Breast epithelium (tissue), 4 donors: Measurements from ENCODE around the gene SLC6A11. TPM values are rescaled to one million over a fixed set of nuclear protein-coding genes. Genes with fewer than 3 reads are reported as not detected.
A peak's percentile ranks its signal among the peaks of the same experiment; 100 is the strongest.

ENCODE experiments used
- DNase-seq, 2 donors: peaks; one replicate each; pipeline ENCODE4 v3.0.0-alpha.2; 2019; ENCODE audit warnings: low spot score in 2 of 2
- H3K27ac ChIP-seq, 2 donors: fragments of 200-600 bp; sonication (generic) in 1 of 2; one replicate each; pipeline ENCODE4 v1.5.1; 2016 to 2019; ENCODE audit warnings: mild to moderate bottlenecking in 1 of 2
- H3K27me3 ChIP-seq, 2 donors: fragments of 200-600 bp; sonication (generic) in 1 of 2; one replicate each; pipeline versions ENCODE4 v1.5.1 to v1.6.0; 2017 to 2019; ENCODE audit warnings: control low read depth in 1 of 2, mild to moderate bottlenecking in 1 of 2
- H3K36me3 ChIP-seq: fragments of 200-600 bp; one replicate; pipeline ENCODE4 v1.5.1; 2019
- H3K4me1 ChIP-seq, 2 donors: fragments of 200-600 bp; sonication (generic); one replicate each; pipeline ENCODE4 v1.5.1; 2016 to 2019; ENCODE audit warnings: control low read depth in 1 of 2
- H3K4me3 ChIP-seq, 3 donors: fragments of 200-600 bp; sonication (generic); 1 replicate in 2 of 3; 2 replicates in 1 of 3; pipeline ENCODE4 v1.5.1; 2016 to 2019; ENCODE audit warnings: mild to moderate bottlenecking in 3 of 3, moderate library complexity in 2 of 3
- H3K9me3 ChIP-seq, 2 donors: fragments of 200-600 bp; sonication (generic) in 1 of 2; one replicate each; pipeline ENCODE4 v1.5.1; 2016 to 2019; ENCODE audit warnings: control low read depth in 1 of 2
- CTCF ChIP-seq, 3 donors: fragments of 450-650 bp; IDR thresholded peaks; one replicate each; pipeline ENCODE4 v1.5.1; 2016 to 2017; ENCODE audit warnings: antibody characterized with exemption in 3 of 3, mild to moderate bottlenecking in 3 of 3, moderate library complexity in 3 of 3
- POLR2A ChIP-seq: fragments of 450-650 bp; IDR thresholded peaks from one replicate; pipeline ENCODE4 v1.6.1; 2016; ENCODE audit warnings: antibody characterized with exemption, mild to moderate bottlenecking, moderate library complexity
- POLR2AphosphoS5 ChIP-seq, 3 donors: sonication (generic); formaldehyde crosslinking; IDR thresholded peaks; one replicate each; pipeline ENCODE4 v1.6.1; 2017; ENCODE audit warnings: antibody characterized with exemption in 3 of 3
- intact Hi-C: fragments of 100-400 bp; cut with DNase I; formaldehyde crosslinking; loops from one replicate; pipeline ENCODE4 v1.15.1; 2023; ENCODE audit warnings: low total_unique reads
- total RNA-seq, 3 donors: library from RNA; depleted of rRNA; stranded (reverse); fragments of >200 nt; gene quantifications; one replicate each; pipeline ENCODE4 v1.1.0, GENCODE V29; 2016

Gene SLC6A11
- total RNA-seq, 3 donors from 2014 or later, result under 0.01 to 0.15 TPM; not detected in 1

GRCh38 chr3:10835406-10835805 is 19.4 kb downstream of the SLC6A11 start:
- H3K4me1 ChIP-seq, result no peaks in the 10 kb centered on the region
- no peak for TF ChIP-seq POLR2A
- no peak for TF ChIP-seq CTCF (IDR thresholded peaks at IDR 0.05)
- no peak for TF ChIP-seq POLR2AphosphoS5 (IDR thresholded peaks at IDR 0.05)

GRCh38 chr3:10836676-10837075 is 20.6 kb downstream of the SLC6A11 start:
- H3K36me3 ChIP-seq, result no peaks in the 10 kb centered on the region
- no peak overlapping the region for H3K4me3 ChIP-seq
- intact Hi-C loops, result no loop called here
- DNase-seq, result no peak
- no peaks in the 10 kb centered on the region for H3K9me3 ChIP-seq
- H3K27me3 ChIP-seq, result no peaks in the 10 kb centered on the region
- no peak for TF ChIP-seq CTCF (IDR thresholded peaks at IDR 0.05)
- TF ChIP-seq POLR2A, result no peak
- no peak for TF ChIP-seq POLR2AphosphoS5 (IDR thresholded peaks at IDR 0.05)
- no peak overlapping the region for H3K27ac ChIP-seq
- H3K4me1 ChIP-seq, result no peaks in the 10 kb centered on the region

More at GRCh38 chr3:10835406-10835805, 19.4 kb downstream of the SLC6A11 start:
- Histone ChIP-seq H3K36me3 (no peaks in the 10 kb centered on the region), H3K27me3 (no peaks in the 10 kb centered on the region), H3K9me3 (no peaks in the 10 kb centered on the region), H3K27ac (no peak overlapping the region), H3K4me3 (no peak overlapping the region)
- intact Hi-C loops, result no loop called here
- no peak for DNase-seq

GRCh38 chr3:10837849-10838248 is 21.8 kb downstream of the SLC6A11 start:
- intact Hi-C loops, result no loop called here
- no peak for DNase-seq
- Histone ChIP-seq H3K4me1 (no peaks in the 10 kb centered on the region), H3K9me3 (no peaks in the 10 kb centered on the region), H3K27ac (no peak overlapping the region), H3K36me3 (no peaks in the 10 kb centered on the region), H3K27me3 (no peaks in the 10 kb centered on the region), H3K4me3 (no peak overlapping the region)
- no peak for TF ChIP-seq POLR2A
- TF ChIP-seq POLR2AphosphoS5 (IDR thresholded peaks at IDR 0.05), result no peak
- TF ChIP-seq CTCF (IDR thresholded peaks at IDR 0.05), result no peak

GRCh38 chr3:10839167-10839566 is 23.1 kb downstream of the SLC6A11 start:
- no peaks in the 10 kb centered on the region for H3K9me3 ChIP-seq
- no peak overlapping the region for H3K4me3 ChIP-seq
- no peak for TF ChIP-seq POLR2AphosphoS5 (IDR thresholded peaks at IDR 0.05)
- no peak for TF ChIP-seq CTCF (IDR thresholded peaks at IDR 0.05)
- TF ChIP-seq POLR2A, result no peak
- H3K27ac ChIP-seq, result no peak overlapping the region
- H3K36me3 ChIP-seq, result no peaks in the 10 kb centered on the region
- no peaks in the 10 kb centered on the region for H3K4me1 ChIP-seq
- no peak for DNase-seq
- H3K27me3 ChIP-seq, result no peaks in the 10 kb centered on the region
- intact Hi-C loops, result no loop called here

- no peaks in the 10 kb centered on the region for H3K27me3 ChIP-seq
- peaks cover 0 to 3% of the 10 kb centered on the region in 2 donors for H3K4me1 ChIP-seq
- H3K36me3 ChIP-seq, result no peaks in the 10 kb centered on the region
- no peak for DNase-seq
- H3K4me3 ChIP-seq, result no peak overlapping the region
- H3K9me3 ChIP-seq, result no peaks in the 10 kb centered on the region
- TF ChIP-seq POLR2A (no peak), CTCF (IDR thresholded peaks at IDR 0.05) (no peak)
- intact Hi-C loops, result no loop called here
- H3K27ac ChIP-seq, result peak overlapping the region in 1 of 2 donors; percentile 12
Measured at GRCh38 chr3:10841100-10841499, 25.1 kb downstream of the SLC6A11 start.
